SK-N-SH (cell line): ENCODE measurements around the gene ZBTB45. TPM values are rescaled to one million over a fixed set of nuclear protein-coding genes. Genes with fewer than 3 reads are reported as not detected.

Experiments used
- CTCF ChIA-PET: fragments of 300-600, 350-600 bp; formaldehyde crosslinking; extraction: SDS; loops from one replicate; lab custom pipeline; 2021; lab: Yijun Ruan, JAX
- POLR2A ChIA-PET: fragments of 350-600 bp; sonication (Branson Sonifier 250); formaldehyde crosslinking; extraction: SDS; loops from one replicate; lab custom pipeline; 2020; ENCODE audit warnings: antibody characterized with exemption, inconsistent platforms; lab: Yijun Ruan, JAX
- DNase-seq: peaks from one replicate; pipeline ENCODE4 v3.0.0; 2012
- H2AFZ ChIP-seq: fragments of 200-600 bp; sonication (generic); 2 replicates; pipeline ENCODE4 v1.8.1; 2016; ENCODE audit warnings: antibody characterized with exemption, mild to moderate bottlenecking, low read depth
- H3F3A ChIP-seq: fragments of 200-600 bp; sonication (generic); replicated peaks from 2 replicates; pipeline ENCODE3; 2016; ENCODE audit warnings: antibody characterized with exemption, mild to moderate bottlenecking; ENCODE audit not compliant: insufficient read depth
- H3K27ac ChIP-seq, 2 experiments: fragments of 200-500 bp in 1 of 2; fragments of 200-600 bp in 1 of 2; sonication (Bioruptor generic) in 1 of 2; sonication (generic), shearing (Covaris generic) in 1 of 2; 2 replicates each; pipeline versions ENCODE4 v1.5.1 to v1.6.1; 2014 to 2016; ENCODE audit warnings: low read depth in 2 of 2, inconsistent platforms in 1 of 2, low read length in 1 of 2, mild to moderate bottlenecking in 1 of 2, mixed read lengths in 1 of 2
- H3K27me3 ChIP-seq: fragments of 200-600 bp; sonication (generic), shearing (Covaris generic); 2 replicates; pipeline ENCODE4 v1.6.1; 2016; ENCODE audit warnings: mixed run types; ENCODE audit not compliant: insufficient read depth
- H3K36me3 ChIP-seq, 2 experiments: fragments of 200-500 bp in 1 of 2; fragments of 200-600 bp in 1 of 2; sonication (Bioruptor generic) in 1 of 2; sonication (generic) in 1 of 2; replicated peaks in 1 of 2; 2 replicates each; pipeline versions ENCODE3 to v1.5.1; 2014 to 2016; ENCODE audit warnings: low read length in 1 of 2, mild to moderate bottlenecking in 1 of 2; ENCODE audit not compliant: insufficient read depth in 2 of 2, control insufficient read depth in 1 of 2
- H3K4me1 ChIP-seq, 2 experiments: fragments of 200-500 bp in 1 of 2; fragments of 200-600 bp in 1 of 2; sonication (Bioruptor generic) in 1 of 2; sonication (generic), shearing (Covaris generic) in 1 of 2; 2 replicates each; pipeline versions ENCODE4 v1.5.1 to v1.6.1; 2014 to 2016; ENCODE audit warnings: low read depth in 1 of 2, low read length in 1 of 2, mixed run types in 1 of 2; ENCODE audit not compliant: insufficient read depth in 2 of 2, control insufficient read depth in 1 of 2
- H3K4me2 ChIP-seq: fragments of 200-600 bp; sonication (generic), shearing (Covaris generic); 2 replicates; pipeline ENCODE4 v1.6.1; 2017; ENCODE audit warnings: mixed run types
- H3K4me3 ChIP-seq, 2 experiments: fragments of 200-500 bp in 1 of 2; fragments of 200-600 bp in 1 of 2; sonication (Bioruptor generic) in 1 of 2; sonication (generic), shearing (Covaris generic) in 1 of 2; 2 replicates each; pipeline versions ENCODE4 v1.5.1 to v1.8.1; 2014 to 2016; ENCODE audit warnings: low read depth in 2 of 2, inconsistent platforms in 1 of 2, low read length in 1 of 2, mild to moderate bottlenecking in 1 of 2, mixed read lengths in 1 of 2, moderate library complexity in 1 of 2
- H3K79me2 ChIP-seq: fragments of 200-600 bp; sonication (generic); 2 replicates; pipeline ENCODE4 v1.8.1; 2017; ENCODE audit warnings: mild to moderate bottlenecking; ENCODE audit not compliant: insufficient read depth
- H3K9ac ChIP-seq: fragments of 200-600 bp; sonication (generic); 2 replicates; pipeline ENCODE4 v1.6.1; 2017; ENCODE audit warnings: mixed run types
- H3K9me2 ChIP-seq: fragments of 200-600 bp; sonication (generic); 2 replicates; pipeline ENCODE4 v1.6.1; 2017; ENCODE audit warnings: mixed run types
- H3K9me3 ChIP-seq: fragments of 200-600 bp; sonication (generic); 2 replicates; pipeline ENCODE4 v1.6.1; 2017; ENCODE audit warnings: mixed run types, mild to moderate bottlenecking, moderate library complexity
- H4K20me1 ChIP-seq: fragments of 200-600 bp; sonication (generic); 2 replicates; pipeline ENCODE4 v1.6.1; 2017; ENCODE audit warnings: mild to moderate bottlenecking, mixed run types; ENCODE audit not compliant: insufficient read depth
- CHD2 ChIP-seq: fragments of 150-350 bp; IDR thresholded peaks from 2 replicates; pipeline ENCODE4 v1.6.1; 2018; ENCODE audit warnings: low read length; ENCODE audit not compliant: partially characterized antibody
- ELF1 ChIP-seq: IDR thresholded peaks from 2 replicates; pipeline ENCODE4 v1.4.0; 2012
- EZH2phosphoT487 ChIP-seq: fragments of 200-600 bp; sonication (generic); IDR thresholded peaks from 2 replicates; pipeline ENCODE4 v1.6.1; 2017; ENCODE audit warnings: low read depth, mixed run types, mild to moderate bottlenecking, antibody characterized with exemption, moderate library complexity, borderline replicate concordance
- FOXM1 ChIP-seq: IDR thresholded peaks from 2 replicates; pipeline ENCODE4 v1.4.0; 2012; ENCODE audit warnings: low read depth, mild to moderate bottlenecking
- GATA2 ChIP-seq: sonication (generic); formaldehyde crosslinking; IDR thresholded peaks from 2 replicates; pipeline ENCODE4 v1.5.0; 2020; ENCODE audit warnings: mild to moderate bottlenecking, missing genetic modification reagents
- MAX ChIP-seq: IDR thresholded peaks from 2 replicates; pipeline ENCODE4 v1.4.0; 2012; ENCODE audit warnings: low read depth
- MXI1 ChIP-seq: IDR thresholded peaks from 2 replicates; pipeline ENCODE4 v1.6.1; 2012; ENCODE audit warnings: mild to moderate bottlenecking, low read depth, low read length, improper control_type of control experiment
- NRF1 ChIP-seq: IDR thresholded peaks from 2 replicates; pipeline ENCODE4 v1.6.1; 2012; ENCODE audit warnings: low read depth, mild to moderate bottlenecking, low read length
- SMC3 ChIP-seq: IDR thresholded peaks from 2 replicates; pipeline ENCODE4 v1.6.1; 2012; ENCODE audit warnings: low read depth, low read length, improper control_type of control experiment
- TAF1 ChIP-seq: IDR thresholded peaks from 2 replicates; pipeline ENCODE4 v1.6.1; 2012; ENCODE audit warnings: low read depth, mild to moderate bottlenecking, low read length, moderate library complexity, borderline replicate concordance
- WGBS: methylation state at CpG from one replicate; pipeline ENCODE4 v1.1.6; 2017; ENCODE audit warnings: low lambda C conversion rate; 5-methylcytosine and 5-hydroxymethylcytosine counted together
- polyA plus RNA-seq, 3 experiments: library from polyadenylated mRNA; depleted of rRNA; stranded (reverse); fragments of >200 nt; gene quantifications; 2 replicates each; pipeline ENCODE4 v1.2.3, GENCODE V29; 2012
- TF ChIP-seq, protein P1 (sequence below): fragments of 150-350 bp; IDR thresholded peaks from 2 replicates; pipeline ENCODE4 v1.6.1; 2017; ENCODE audit warnings: antibody characterized with exemption, low read length, low read depth, borderline replicate concordance
- TF ChIP-seq, protein P2 (sequence below): IDR thresholded peaks from 2 replicates; pipeline ENCODE4 v1.4.0; 2012; ENCODE audit warnings: low read depth, borderline replicate concordance
- TF ChIP-seq, protein P3 (sequence below): fragments of 200-600 bp; sonication (generic); IDR thresholded peaks from 2 replicates; pipeline ENCODE4 v1.6.1; 2017; ENCODE audit warnings: antibody characterized with exemption, mild to moderate bottlenecking, moderate library complexity

ZBTB45 gene
- polyA plus RNA-seq, 1 of the 3 experiments (the other 2 are of a cell fraction) = 11.3 TPM

DNA sequence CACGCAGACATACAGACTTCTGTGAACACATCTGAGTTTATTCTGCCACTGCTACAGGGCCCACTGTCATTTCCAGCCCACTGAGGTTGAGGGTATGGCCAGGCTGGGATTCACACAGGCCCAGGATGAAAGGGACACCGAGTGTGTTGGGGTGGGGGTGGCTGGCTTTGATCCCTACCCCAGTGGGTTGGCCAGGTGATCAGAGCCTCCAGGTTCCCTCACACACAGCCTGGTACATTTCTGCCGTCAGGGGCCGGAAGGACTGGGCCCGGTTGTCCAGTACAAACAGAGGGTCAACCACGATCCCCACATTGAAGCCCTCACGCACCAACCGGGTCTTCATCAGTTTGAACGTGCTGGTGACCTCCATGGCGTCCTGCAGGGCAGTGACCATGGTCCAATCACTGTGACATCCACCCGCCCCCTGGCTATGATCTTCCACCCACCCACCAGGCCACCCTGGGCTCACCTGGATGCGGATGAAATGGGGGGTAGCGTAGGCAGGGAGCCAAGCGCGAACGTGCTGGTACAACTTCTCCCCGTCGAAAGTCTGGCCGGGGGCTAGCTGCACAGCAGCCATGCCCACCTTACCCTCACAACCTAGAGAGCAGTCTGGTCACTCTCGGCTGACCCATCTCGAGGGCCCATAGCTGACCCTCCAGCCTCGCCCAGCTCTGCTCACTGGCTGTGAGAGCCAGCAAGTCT lies 21.1 kb downstream of the ZBTB45 start:
- peak overlapping the region; percentile 71 for H2AFZ ChIP-seq
- H3F3A ChIP-seq = peaks cover 3% of the 10 kb centered on the region
- H3K9me3 ChIP-seq = no peaks in the 10 kb centered on the region
- ChIA-PET POLR2A (interaction anchor here (1.0 to 1.2 kb wide), 2 partner anchors 20 to 23 kb away, joined by 3 to 4 read pairs; partner anchors contain the start of gene ZNF446), CTCF (interaction anchor here (3.5 to 3.6 kb wide), 2 partner anchors 16 to 21 kb away, joined by 23 to 27 read pairs; partner anchors contain the start of gene ZBTB45)
- no peaks in the 10 kb centered on the region for H3K36me3 ChIP-seq
- no peaks in the 10 kb centered on the region for H4K20me1 ChIP-seq
- no peaks in the 10 kb centered on the region for H3K9me2 ChIP-seq
- H3K4me1 ChIP-seq = peaks cover 0 to 24% of the 10 kb centered on the region in 2 experiments; a peak in 1 of 4 replicates
- no peak for DNase-seq
- TF ChIP-seq NRF1 (0 out of 2 replicates have a peak, but pooled peaks have one; percentile 1), MXI1 (no peak)
- 41% methylated on average over 21 of the region's 22 CpGs for WGBS
- H3K9ac ChIP-seq = peak overlapping the region; percentile 39; the same call in 1 of the 2 replicates
- H3K79me2 ChIP-seq = no peaks in the 10 kb centered on the region; the same call in 1 of the 2 replicates
- H3K27me3 ChIP-seq = no peaks in the 10 kb centered on the region
- H3K4me2 ChIP-seq = peak overlapping the region; percentile 84
- peak overlapping the region in 1 of 2 experiments; percentile 34; a peak in 1 of 4 replicates for H3K27ac ChIP-seq
- H3K4me3 ChIP-seq = peak overlapping the region; percentile 58 to 77

GRCh38 chr19:58497634-58498170 lies 21.9 kb downstream of the ZBTB45 start:
- CTCF ChIA-PET = no interaction called here
- Histone ChIP-seq H3K9ac (no peak overlapping the region), H3K4me2 (peak overlapping the region; percentile 84; the same call in 1 of the 2 replicates), H3K9me2 (no peaks in the 10 kb centered on the region), H3K27ac (no peak overlapping the region), H3K9me3 (no peaks in the 10 kb centered on the region), H2AFZ (no peak overlapping the region), H3K36me3 (no peaks in the 10 kb centered on the region), H4K20me1 (no peaks in the 10 kb centered on the region), H3K4me3 (peak overlapping the region; percentile 58 to 77; a peak in 3 of 4 replicates), H3K4me1 (peaks cover 0 to 24% of the 10 kb centered on the region in 2 experiments; a peak in 1 of 4 replicates), H3K27me3 (no peaks in the 10 kb centered on the region), H3F3A (peaks cover 3% of the 10 kb centered on the region), H3K79me2 (no peaks in the 10 kb centered on the region; the same call in 1 of the 2 replicates)
- POLR2A ChIA-PET = no interaction called here
- no peak for DNase-seq
- TF ChIP-seq, protein P1, sequence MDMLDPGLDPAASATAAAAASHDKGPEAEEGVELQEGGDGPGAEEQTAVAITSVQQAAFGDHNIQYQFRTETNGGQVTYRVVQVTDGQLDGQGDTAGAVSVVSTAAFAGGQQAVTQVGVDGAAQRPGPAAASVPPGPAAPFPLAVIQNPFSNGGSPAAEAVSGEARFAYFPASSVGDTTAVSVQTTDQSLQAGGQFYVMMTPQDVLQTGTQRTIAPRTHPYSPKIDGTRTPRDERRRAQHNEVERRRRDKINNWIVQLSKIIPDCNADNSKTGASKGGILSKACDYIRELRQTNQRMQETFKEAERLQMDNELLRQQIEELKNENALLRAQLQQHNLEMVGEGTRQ = no peak
- no peak for TF ChIP-seq GATA2 (CRISPR knock-in tag)
- no peak for TF ChIP-seq MAX
- no peak for TF ChIP-seq SMC3
- TF ChIP-seq, protein P2, sequence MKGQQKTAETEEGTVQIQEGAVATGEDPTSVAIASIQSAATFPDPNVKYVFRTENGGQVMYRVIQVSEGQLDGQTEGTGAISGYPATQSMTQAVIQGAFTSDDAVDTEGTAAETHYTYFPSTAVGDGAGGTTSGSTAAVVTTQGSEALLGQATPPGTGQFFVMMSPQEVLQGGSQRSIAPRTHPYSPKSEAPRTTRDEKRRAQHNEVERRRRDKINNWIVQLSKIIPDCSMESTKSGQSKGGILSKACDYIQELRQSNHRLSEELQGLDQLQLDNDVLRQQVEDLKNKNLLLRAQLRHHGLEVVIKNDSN = no peak
- no peak for TF ChIP-seq CHD2
- no peak for TF ChIP-seq NRF1
- TF ChIP-seq ELF1 = no peak
- TF ChIP-seq EZH2phosphoT487 = no peak
- TF ChIP-seq, protein P3, sequence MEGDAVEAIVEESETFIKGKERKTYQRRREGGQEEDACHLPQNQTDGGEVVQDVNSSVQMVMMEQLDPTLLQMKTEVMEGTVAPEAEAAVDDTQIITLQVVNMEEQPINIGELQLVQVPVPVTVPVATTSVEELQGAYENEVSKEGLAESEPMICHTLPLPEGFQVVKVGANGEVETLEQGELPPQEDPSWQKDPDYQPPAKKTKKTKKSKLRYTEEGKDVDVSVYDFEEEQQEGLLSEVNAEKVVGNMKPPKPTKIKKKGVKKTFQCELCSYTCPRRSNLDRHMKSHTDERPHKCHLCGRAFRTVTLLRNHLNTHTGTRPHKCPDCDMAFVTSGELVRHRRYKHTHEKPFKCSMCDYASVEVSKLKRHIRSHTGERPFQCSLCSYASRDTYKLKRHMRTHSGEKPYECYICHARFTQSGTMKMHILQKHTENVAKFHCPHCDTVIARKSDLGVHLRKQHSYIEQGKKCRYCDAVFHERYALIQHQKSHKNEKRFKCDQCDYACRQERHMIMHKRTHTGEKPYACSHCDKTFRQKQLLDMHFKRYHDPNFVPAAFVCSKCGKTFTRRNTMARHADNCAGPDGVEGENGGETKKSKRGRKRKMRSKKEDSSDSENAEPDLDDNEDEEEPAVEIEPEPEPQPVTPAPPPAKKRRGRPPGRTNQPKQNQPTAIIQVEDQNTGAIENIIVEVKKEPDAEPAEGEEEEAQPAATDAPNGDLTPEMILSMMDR = no peak
- TF ChIP-seq FOXM1 = no peak
- TF ChIP-seq TAF1 = no peak
- WGBS = 79% methylated on average over 8 of the region's 8 CpGs
